OCI-LY1 (cell line): ENCODE results near the gene UGT1A5.

ENCODE experiments used
- H2AFZ ChIP-seq: fragments of 200-600 bp; sonication (generic), shearing (Covaris generic); 2 replicates; pipeline ENCODE4 v1.6.0; 2014; ENCODE audit warnings: antibody characterized with exemption, mild to moderate bottlenecking, low read length
- H3F3A ChIP-seq: fragments of 200-600 bp; sonication (generic), shearing (Covaris generic); 2 replicates; pipeline ENCODE4 v1.6.0; 2014; ENCODE audit warnings: mild to moderate bottlenecking, antibody characterized with exemption, low read length, moderate library complexity; ENCODE audit not compliant: insufficient read depth
- H3K27ac ChIP-seq: fragments of 200-600 bp; sonication (generic); 2 replicates; pipeline ENCODE4 v1.5.1; 2014; ENCODE audit warnings: low read length, mixed run types, mild to moderate bottlenecking, low read depth; ENCODE audit not compliant: poor library complexity, severe bottlenecking
- H3K27me3 ChIP-seq: fragments of 200-600 bp; sonication (generic); 2 replicates; pipeline ENCODE4 v1.6.0; 2014; ENCODE audit warnings: antibody characterized with exemption, mild to moderate bottlenecking, low read length, moderate library complexity; ENCODE audit not compliant: insufficient read depth
- H3K36me3 ChIP-seq: fragments of 200-600 bp; sonication (generic); 2 replicates; pipeline ENCODE4 v1.6.1; 2014; ENCODE audit warnings: mild to moderate bottlenecking, antibody characterized with exemption, low read length, moderate library complexity, mixed read lengths; ENCODE audit not compliant: insufficient read depth
- H3K4me1 ChIP-seq: fragments of 200-600 bp; sonication (generic); 2 replicates; pipeline ENCODE4 v1.5.1; 2014; ENCODE audit warnings: mild to moderate bottlenecking, low read length, moderate library complexity; ENCODE audit not compliant: insufficient read depth, severe bottlenecking
- H3K4me2 ChIP-seq: fragments of 200-600 bp; sonication (generic), shearing (Covaris generic); 2 replicates; pipeline ENCODE4 v1.6.1; 2014; ENCODE audit warnings: low read length
- H3K4me3 ChIP-seq: fragments of 200-600 bp; sonication (generic); 2 replicates; pipeline ENCODE4 v1.5.1; 2014; ENCODE audit warnings: low read length, low read depth, mild to moderate bottlenecking, mixed read lengths; ENCODE audit not compliant: poor library complexity, severe bottlenecking
- H3K79me2 ChIP-seq: fragments of 200-600 bp; shearing (Covaris generic); 2 replicates; pipeline ENCODE4 v1.6.1; 2016; ENCODE audit warnings: mixed run types, low read length, mixed read lengths; ENCODE audit not compliant: insufficient read depth
- H3K9ac ChIP-seq: fragments of 200-600 bp; sonication (generic), shearing (Covaris generic); 2 replicates; pipeline ENCODE4 v1.6.1; 2014; ENCODE audit warnings: mild to moderate bottlenecking, low read length, mixed read lengths
- H3K9me2 ChIP-seq: fragments of 200-600 bp; sonication (generic), shearing (Covaris generic); 2 replicates; pipeline ENCODE4 v1.6.1; 2014; ENCODE audit warnings: low read depth, mild to moderate bottlenecking, low read length, mixed read lengths
- H3K9me3 ChIP-seq: fragments of 200-600 bp; shearing (Covaris generic); 2 replicates; pipeline ENCODE4 v1.6.1; 2014; ENCODE audit warnings: low read length, mixed read lengths
- H4K20me1 ChIP-seq: fragments of 200-600 bp; sonication (generic), shearing (Covaris generic); 2 replicates; pipeline ENCODE4 v1.6.0; 2016; ENCODE audit warnings: mild to moderate bottlenecking, low read length; ENCODE audit not compliant: insufficient read depth
- EZH2 ChIP-seq: fragments of 200-600 bp; sonication (generic), shearing (Covaris generic); IDR thresholded peaks from 2 replicates; pipeline ENCODE4 v1.8.0; 2017; ENCODE audit warnings: borderline replicate concordance, mixed run types, mild to moderate bottlenecking, antibody characterized with exemption, low read length, moderate library complexity, mixed read lengths
- TF ChIP-seq, protein P1 (sequence below): fragments of 200-600 bp; sonication (generic), shearing (Covaris generic); IDR thresholded peaks from 2 replicates; pipeline ENCODE4 v1.5.1; 2017; ENCODE audit warnings: mild to moderate bottlenecking, antibody characterized with exemption, low read length, moderate library complexity, mixed read lengths

UGT1A5 gene

DNA sequence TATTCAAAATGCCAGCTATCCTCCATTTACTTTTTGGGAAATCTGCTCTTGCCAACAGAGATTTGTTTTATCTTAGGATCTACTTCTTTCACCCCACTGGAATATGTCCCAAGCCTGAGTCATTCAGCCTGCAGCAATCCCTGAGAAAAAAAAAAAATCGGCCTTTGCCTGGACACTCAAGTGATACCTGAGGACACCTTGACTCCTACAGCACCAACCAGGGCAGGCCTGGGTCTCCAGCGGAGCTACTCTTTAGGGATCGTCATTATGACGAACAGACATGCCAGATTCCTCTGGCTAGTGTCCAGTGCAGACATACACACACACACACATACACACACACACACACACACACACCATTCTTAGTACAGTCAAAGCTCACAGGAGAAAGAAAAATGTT is 22.3 kb upstream of the UGT1A5 start:
- Histone ChIP-seq H3K4me2 (no peak overlapping the region), H3K4me1 (no peaks in the 10 kb centered on the region), H3F3A (no peaks in the 10 kb centered on the region), H4K20me1 (no peaks in the 10 kb centered on the region), H3K9me2 (no peaks in the 10 kb centered on the region), H3K9ac (no peak overlapping the region), H3K79me2 (no peaks in the 10 kb centered on the region), H2AFZ (no peak overlapping the region), H3K36me3 (no peaks in the 10 kb centered on the region), H3K4me3 (no peak overlapping the region), H3K27me3 (no peaks in the 10 kb centered on the region; the same call in 1 of the 2 replicates), H3K9me3 (no peaks in the 10 kb centered on the region), H3K27ac (no peak overlapping the region)
- TF ChIP-seq, protein P1, sequence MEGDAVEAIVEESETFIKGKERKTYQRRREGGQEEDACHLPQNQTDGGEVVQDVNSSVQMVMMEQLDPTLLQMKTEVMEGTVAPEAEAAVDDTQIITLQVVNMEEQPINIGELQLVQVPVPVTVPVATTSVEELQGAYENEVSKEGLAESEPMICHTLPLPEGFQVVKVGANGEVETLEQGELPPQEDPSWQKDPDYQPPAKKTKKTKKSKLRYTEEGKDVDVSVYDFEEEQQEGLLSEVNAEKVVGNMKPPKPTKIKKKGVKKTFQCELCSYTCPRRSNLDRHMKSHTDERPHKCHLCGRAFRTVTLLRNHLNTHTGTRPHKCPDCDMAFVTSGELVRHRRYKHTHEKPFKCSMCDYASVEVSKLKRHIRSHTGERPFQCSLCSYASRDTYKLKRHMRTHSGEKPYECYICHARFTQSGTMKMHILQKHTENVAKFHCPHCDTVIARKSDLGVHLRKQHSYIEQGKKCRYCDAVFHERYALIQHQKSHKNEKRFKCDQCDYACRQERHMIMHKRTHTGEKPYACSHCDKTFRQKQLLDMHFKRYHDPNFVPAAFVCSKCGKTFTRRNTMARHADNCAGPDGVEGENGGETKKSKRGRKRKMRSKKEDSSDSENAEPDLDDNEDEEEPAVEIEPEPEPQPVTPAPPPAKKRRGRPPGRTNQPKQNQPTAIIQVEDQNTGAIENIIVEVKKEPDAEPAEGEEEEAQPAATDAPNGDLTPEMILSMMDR, result no peak
- no peak for TF ChIP-seq EZH2

DNA sequence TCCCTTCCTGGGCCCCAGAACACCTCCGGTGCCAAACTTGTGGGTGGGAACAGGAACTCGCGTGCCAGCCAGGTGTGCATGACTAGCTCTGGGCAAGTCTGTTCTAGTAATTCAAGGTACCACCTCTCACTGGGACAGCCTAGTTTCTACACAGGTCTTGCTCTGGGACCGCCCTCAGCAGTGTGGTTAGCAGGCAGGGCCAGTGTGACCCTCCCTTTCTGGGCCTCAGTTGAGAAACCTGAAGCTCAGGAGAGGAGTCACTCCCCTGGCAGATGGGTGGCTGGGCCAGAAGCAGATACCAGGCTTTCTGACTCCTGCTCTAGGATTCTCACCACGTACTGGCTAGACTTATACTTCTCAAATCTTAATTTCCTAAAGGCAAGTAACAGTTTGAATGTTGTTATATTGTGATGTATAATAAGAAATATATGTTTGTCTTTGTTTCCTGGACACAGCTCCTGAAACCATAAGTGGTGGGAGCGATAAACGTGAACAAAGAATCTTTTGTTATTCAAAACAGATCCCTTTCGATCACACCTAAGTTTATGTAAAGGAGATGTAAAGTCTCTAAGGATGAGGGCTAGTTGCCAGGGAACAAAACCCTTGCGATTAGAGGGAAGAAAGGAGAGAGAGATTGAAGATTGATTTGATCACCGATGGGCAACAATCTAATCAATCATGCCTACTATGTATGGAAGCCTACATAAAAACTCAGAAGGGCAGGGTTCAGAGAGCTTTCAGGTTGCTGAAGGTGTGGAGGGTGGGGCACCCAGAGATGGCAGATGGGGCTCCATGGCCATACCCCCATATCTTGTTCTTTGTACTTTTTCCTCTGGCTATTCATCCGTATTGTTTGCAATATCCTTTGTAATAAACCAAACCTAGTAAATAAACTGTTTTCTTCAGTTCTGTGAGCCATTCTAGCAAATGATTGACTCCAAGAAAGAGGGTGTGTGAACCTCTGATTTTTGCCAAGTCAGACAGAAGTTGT is 21.0 kb upstream of the UGT1A5 start:
- Histone ChIP-seq H3K9me2 (no peaks in the 10 kb centered on the region), H3K4me3 (no peak overlapping the region), H3K4me2 (no peak overlapping the region), H3K36me3 (no peaks in the 10 kb centered on the region), H4K20me1 (no peaks in the 10 kb centered on the region), H3K27me3 (no peaks in the 10 kb centered on the region; the same call in 1 of the 2 replicates), H3K27ac (no peak overlapping the region), H3K9me3 (no peaks in the 10 kb centered on the region), H3K4me1 (no peaks in the 10 kb centered on the region), H2AFZ (no peak overlapping the region), H3K79me2 (no peaks in the 10 kb centered on the region), H3F3A (no peaks in the 10 kb centered on the region), H3K9ac (no peak overlapping the region)
- TF ChIP-seq, protein P1, result no peak
- TF ChIP-seq EZH2, result no peak

DNA sequence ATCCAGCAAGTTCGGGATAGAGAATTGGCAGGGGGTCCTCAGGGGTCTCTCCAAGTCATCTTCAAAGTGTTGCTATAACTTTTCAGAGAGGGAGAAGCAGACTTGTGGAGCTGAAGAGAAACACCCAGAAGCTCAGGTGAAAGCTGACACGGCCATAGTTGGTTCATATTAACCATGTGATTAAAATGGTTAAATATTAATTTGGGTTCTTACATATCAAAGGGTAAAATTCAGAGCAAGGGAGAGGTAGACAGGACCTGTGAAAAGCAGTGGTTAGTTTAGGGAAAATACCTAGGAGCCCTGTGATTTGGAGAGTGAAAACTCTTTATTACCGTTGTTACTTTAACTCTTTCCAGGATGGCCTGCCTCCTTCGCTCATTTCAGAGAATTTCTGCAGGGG is 20.1 kb upstream of the UGT1A5 start, which contains the start of gene UGT1A6:
Gene UGT1A6, plus strand, starts transcription at position 243 of the 400 bp plus-strand sequence. Its CDS starts 115 bp downstream, at position 358.
- H3F3A ChIP-seq, result no peaks in the 10 kb centered on the region
- TF ChIP-seq, protein P1, result no peak
- TF ChIP-seq EZH2, result no peak
- H4K20me1 ChIP-seq, result no peaks in the 10 kb centered on the region
- no peaks in the 10 kb centered on the region; the same call in 1 of the 2 replicates for H3K27me3 ChIP-seq
- H3K4me3 ChIP-seq, result no peak within 1 kb of the TSS
- no peaks in the 10 kb centered on the region for H3K9me3 ChIP-seq
- H3K4me2 ChIP-seq, result no peak within 1 kb of the TSS
- H3K79me2 ChIP-seq, result no peaks in the 10 kb centered on the region
- no peak within 1 kb of the TSS for H2AFZ ChIP-seq
- H3K27ac ChIP-seq, result no peak within 1 kb of the TSS
- no peak within 1 kb of the TSS for H3K9ac ChIP-seq
- no peaks in the 10 kb centered on the region for H3K36me3 ChIP-seq
- H3K9me2 ChIP-seq, result no peaks in the 10 kb centered on the region; the same call in 1 of the 2 replicates
- no peaks in the 10 kb centered on the region for H3K4me1 ChIP-seq
